GM18517 (cell line): ENCODE results near the gene PPM1F.

ENCODE experiments used
- ATAC-seq: cut with Tn5 transposase; IDR thresholded peaks from one replicate; pipeline ENCODE4 v1.9.1; 2021; ENCODE audit warnings: mild to moderate bottlenecking, moderate library complexity; ENCODE audit not compliant: unreplicated experiment

Gene PPM1F

DNA sequence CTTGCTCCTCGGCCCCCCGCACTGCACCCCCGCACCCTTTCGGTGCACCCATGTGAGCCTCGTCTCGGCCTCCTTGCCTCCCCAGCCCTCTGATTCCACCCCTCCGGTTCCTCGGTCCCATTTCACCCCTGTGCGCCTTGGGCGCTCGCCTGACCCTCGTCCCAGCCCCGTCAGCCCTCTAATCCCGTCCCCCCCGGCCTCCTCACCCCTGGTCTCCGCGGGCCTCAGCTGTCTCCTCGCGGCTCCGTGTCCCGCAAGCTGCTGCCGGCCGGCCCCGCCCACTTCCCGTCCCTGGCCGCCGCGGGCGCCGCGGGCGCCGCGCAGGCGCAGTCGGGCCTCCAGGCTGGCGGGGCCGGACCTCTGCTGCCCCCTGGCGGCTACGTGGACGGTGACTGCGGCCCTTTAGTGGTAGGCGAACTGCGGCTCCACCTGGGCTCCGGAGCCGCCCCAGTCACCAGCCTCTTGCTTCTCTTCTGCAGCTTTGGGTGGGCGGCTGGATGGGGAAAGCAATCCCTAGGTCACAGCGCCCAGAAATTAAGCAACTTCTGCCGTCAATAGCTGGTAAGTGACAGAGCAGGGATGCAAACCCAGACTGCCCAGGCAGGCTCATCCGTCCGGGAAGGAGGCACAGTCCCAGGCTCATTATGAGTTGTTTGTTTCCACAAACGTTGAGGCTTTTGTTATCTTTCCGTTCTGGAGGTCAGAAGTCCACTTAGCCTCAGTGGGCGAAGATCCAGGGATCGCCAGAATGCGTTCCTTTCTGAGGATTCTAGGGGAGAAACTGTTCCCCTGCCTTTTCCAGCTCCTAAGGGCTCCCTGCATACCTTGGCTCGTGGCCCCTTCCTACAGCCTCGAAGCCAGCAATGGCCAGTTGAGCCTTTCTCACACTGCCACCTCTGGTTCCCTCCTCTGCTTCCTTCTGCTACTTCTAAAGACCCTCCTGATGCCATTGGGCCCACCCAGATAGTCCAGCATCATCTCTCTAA is at the start of gene PPM1F:
Gene PPM1F, minus strand, starts transcription at position 263 of the 986 bp plus-strand sequence. CDS start 6,800 bp downstream, outside the sequence.
- no peak for ATAC-seq

- ATAC-seq, result no peak
Observed at GRCh38 chr22:22001664-22002525, 49.2 kb upstream of the PPM1F start.

GRCh38 chr22:21998595-21999247 is 46.1 kb upstream of the PPM1F start:
- no peak for ATAC-seq

- no peak for ATAC-seq
Observed at GRCh38 chr22:21996175-21996720, 43.6 kb upstream of the PPM1F start.

DNA sequence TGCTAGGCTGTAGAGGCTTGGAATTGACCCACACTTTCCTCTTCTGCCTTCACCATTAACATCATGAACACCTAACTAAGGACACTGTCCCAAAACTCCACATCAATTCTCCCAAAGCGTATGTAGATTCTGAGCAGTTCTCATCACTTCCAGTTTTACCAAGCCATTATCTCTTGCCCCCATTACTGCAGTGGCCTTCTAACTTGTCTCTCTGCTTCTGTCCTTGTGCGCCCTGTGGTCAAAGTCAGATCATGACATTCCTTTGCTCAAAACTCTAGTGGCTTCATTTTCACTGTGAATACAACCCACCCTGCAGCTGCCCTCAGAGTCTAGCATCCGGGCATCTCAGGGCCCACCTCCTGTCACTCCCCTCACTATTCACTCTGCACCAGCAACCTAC is 43.0 kb upstream of the PPM1F start:
- ATAC-seq, result no peak

- no peak for ATAC-seq
Observed at GRCh38 chr22:21994881-21995444, 42.3 kb upstream of the PPM1F start.

DNA sequence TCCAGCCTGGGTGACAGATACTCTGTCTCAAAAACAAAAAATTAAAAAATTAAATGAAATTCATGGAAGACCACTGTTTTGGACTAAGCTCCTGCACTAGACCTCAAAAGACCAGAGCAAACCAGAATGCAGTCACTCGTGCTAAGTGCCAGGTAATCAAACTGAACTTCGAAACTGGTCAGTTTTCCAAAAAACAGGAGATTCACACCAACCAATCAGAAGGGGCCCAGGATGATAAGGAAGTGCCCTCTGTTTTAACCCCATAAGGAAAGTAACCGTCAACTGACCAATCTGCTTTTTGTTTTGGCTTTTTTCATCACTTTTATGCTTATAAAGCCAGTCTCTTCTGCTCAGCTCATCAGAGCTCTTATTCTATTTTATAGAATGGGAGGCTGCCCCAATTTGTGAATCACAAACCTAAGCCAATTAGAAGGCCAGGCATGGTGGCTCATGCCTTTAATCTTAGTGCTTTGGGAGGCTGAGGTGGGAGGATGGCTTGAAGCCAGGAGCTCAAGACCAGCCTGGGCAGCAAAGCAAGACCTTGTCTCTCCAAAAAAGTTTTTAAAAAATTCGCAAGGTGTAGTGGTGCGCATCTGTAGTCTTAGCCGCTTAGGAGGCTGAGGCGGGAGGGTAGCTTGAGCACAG is 40.1 kb upstream of the PPM1F start:
- ATAC-seq, result no peak

- no peak for ATAC-seq
Observed at GRCh38 chr22:21991774-21992173, 39.1 kb upstream of the PPM1F start.

- ATAC-seq, result no peak
Observed at GRCh38 chr22:21991304-21991596, 38.6 kb upstream of the PPM1F start.

GRCh38 chr22:21990445-21991303 is 38.0 kb upstream of the PPM1F start:
- ATAC-seq, result no peak

DNA sequence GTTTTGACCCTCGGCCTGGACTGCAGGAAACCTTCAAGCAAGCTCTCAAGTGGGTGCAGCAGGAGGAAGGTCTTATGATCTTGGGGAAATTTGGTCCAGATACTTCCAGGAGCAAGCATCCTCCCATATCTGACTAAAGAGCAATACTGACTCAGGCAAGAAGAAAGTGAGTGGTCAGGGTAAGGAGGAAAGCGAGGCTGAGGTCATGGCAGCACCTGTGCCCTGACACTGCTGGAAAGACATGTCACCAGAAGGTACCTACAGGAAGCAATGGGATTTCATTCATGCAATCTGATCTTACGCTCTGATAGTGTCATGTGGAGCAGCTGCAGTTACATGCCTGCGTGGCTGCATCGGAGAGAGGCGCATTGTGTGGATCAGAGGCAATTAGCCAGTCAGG is 36.4 kb upstream of the PPM1F start:
- ATAC-seq, result no peak

DNA sequence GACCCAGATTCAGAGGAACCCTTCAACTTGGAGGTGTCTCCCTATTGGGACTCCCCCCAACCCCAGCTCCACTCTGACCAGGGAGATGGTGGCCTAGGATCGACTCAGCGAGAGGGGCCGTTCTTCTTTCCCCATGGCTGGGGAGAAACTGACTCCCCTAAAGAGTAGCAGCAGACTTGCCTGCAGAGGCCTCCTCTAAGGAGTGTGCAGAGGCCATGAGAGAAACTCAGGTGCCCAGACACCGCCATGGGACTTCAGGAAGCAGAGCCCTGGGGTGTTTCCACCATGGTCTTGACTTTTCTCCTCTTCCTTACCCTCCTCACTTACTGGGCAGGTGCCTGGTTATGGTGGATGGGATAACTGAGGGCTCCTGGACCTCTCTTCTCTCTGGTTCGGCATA is 32.6 kb upstream of the PPM1F start:
- ATAC-seq, result no peak

GRCh38 chr22:21984793-21985192 is 32.1 kb upstream of the PPM1F start:
- ATAC-seq, result no peak

- no peak for ATAC-seq
Observed at GRCh38 chr22:21982338-21982965, 29.8 kb upstream of the PPM1F start, which contains the start of gene TOP3B. TOP3B (minus strand) TSS chr22:21982787; CDS start chr22:21975709, 7,078 bp downstream.

DNA sequence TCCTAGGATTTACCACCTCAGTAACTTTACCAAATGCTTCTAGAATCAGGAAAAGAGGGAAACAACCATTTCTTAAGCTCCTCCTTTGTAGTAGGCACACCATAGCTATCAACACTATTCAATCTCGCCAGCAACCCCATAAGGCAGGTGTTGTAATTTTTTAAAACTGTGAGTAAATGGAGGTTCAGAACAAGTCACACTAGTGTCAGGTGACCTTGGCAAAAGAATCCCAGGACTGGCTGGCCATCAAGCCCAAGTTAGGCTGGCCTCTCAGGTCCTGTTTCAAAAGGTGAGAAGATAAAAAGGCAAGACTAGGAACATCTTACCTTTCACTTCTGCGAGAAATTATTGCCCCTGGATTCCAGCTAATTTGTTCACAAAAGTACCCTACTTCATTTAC is 29.2 kb upstream of the PPM1F start:
- no peak for ATAC-seq

GRCh38 chr22:21980547-21980946 is 27.9 kb upstream of the PPM1F start:
- ATAC-seq, result no peak

DNA sequence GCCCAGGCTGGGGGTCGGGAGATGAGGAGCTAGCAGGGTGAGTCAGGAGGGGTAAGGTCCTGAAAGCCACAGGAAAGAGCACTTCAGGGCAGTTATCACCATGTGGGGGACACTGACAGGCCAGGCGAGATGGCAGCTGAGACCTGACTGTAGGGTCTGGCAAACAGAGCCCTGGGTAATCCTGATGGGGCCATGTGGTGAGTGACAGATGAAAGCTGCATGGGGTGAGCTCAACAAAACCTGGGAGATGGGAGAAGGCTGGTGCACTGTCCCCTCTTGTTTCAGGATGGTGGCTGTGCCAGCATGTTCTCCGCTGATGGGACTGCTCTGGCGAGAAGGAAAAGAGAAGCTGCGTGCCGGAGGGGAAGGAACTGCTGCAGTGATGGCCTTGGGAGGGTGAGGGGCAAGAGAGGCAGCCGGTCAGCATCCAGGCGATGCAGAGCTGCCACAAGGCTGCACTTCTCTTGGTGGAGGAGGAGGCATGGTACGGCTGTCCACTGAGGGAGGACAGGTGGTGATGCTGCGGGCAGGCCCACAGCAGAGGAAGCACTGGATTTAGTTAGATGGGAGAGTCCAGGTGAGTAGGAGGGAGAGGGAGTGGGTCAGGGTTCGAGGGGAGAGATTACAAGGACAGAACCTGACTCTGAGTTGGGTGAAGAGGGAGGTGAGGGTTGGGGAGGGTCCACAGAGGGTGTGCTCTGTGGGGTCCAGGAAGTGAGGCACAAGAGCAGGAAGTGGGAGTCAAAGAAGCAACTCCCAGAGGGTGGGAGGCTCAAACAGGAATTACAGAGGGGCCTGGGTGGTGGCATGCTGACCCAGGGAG is 26.1 kb upstream of the PPM1F start:
- ATAC-seq, result no peak

DNA sequence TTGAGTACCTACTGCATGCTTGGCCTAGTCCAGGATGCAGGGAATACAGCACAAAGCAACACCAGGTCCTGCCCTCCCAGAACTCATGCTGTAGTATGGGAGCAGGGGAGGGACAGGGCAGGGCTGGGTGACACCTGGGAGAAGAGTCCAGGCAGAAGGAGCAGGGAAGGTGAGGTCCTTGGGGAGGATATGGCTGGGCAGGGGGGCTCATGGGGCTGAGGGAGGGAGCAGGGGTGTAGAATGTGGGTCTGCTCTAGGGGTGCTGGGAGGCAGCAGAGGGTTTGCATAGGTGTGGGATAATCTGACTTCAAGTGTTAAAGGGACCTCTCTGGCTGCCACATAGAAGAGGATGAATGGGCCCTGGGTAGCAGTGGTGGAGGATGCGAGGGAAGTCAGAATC is 25.2 kb upstream of the PPM1F start:
- ATAC-seq, result no peak
